GM19023 (cell line): ENCODE data around the gene MAEA.

Source experiments
- ATAC-seq: cut with Tn5 transposase; IDR thresholded peaks from one replicate; pipeline ENCODE4 v1.9.1; 2021; ENCODE audit warnings: mild to moderate bottlenecking, moderate library complexity; ENCODE audit not compliant: unreplicated experiment

The MAEA gene

GRCh38 chr4:1376841-1377605, 87.3 kb downstream of the MAEA start:
- ATAC-seq: no peak

- ATAC-seq: no peak
Observed at GRCh38 chr4:1377606-1378261, 88.0 kb downstream of the MAEA start.

- ATAC-seq: no peak
Observed at GRCh38 chr4:1378559-1379231, 89.0 kb downstream of the MAEA start.

- no peak for ATAC-seq
Observed at GRCh38 chr4:1379351-1379781, 89.7 kb downstream of the MAEA start.

GRCh38 chr4:1379801-1380331, 90.2 kb downstream of the MAEA start:
- no peak for ATAC-seq

GRCh38 chr4:1380368-1381151, 90.9 kb downstream of the MAEA start:
- ATAC-seq: no peak

GRCh38 chr4:1381181-1381621, 91.5 kb downstream of the MAEA start:
- no peak for ATAC-seq

- ATAC-seq: no peak
Observed at GRCh38 chr4:1381944-1382541, 92.4 kb downstream of the MAEA start.

GRCh38 chr4:1382776-1383727, 93.4 kb downstream of the MAEA start:
- no peak for ATAC-seq

- no peak for ATAC-seq
Observed at GRCh38 chr4:1383728-1384591, 94.3 kb downstream of the MAEA start.

GRCh38 chr4:1384675-1385372, 95.1 kb downstream of the MAEA start:
- no peak for ATAC-seq

- ATAC-seq: no peak
Observed at GRCh38 chr4:1385373-1386340, 96.0 kb downstream of the MAEA start.
